GM10847 (cell line): ENCODE results near the gene SPEF2.

Experiments used
- POLR2A ChIP-seq: IDR thresholded peaks from 2 replicates; pipeline ENCODE4 v1.6.1; 2011; ENCODE audit not compliant: insufficient read length; ENCODE audit errors: extremely low read depth

The SPEF2 gene

DNA sequence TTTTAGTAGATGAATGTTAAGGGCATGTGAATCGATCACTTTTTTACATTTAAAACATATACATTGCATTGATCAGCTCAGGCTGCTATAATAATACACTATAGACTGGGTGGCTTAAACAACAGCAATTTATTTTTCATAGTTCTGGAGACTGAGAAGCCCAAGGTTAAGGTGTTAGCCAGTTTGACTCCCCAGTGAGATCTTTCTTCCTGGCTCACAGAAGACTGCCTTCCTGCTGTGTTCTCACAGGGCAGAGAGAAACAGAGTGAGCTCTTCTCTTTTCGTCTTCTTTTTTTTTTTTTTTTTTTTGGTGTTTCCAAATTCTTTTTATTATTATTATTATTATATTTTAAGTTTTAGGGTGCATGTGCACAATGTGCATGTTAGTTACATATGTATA is 56.4 kb downstream of the SPEF2 start:
- TF ChIP-seq POLR2A = no peak

GRCh38 chr5:35675392-35675791 is 57.7 kb downstream of the SPEF2 start:
- no peak for TF ChIP-seq POLR2A

- no peak for TF ChIP-seq POLR2A
These were observed 60.2 kb downstream of the SPEF2 start for GRCh38 chr5:35677878-35678277.

DNA sequence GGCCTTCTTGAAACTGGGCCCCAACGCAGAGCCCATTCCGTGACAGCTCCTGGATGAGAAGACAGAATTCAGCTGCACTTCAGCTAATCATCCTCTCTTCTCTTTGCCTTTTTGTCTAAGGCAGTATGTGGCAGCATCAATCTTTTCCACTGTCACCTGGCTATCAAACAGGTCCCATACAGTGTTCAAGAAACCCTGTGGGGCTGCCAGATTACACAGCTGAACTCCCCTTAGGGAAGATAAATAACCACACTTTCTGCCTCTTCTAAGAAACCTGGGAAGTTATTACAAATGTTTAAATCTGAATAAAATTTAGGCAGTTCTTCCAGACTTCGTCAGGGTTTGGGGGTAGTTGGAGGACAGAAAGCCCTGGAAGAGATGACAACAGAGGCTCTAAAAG is 61.0 kb downstream of the SPEF2 start:
- TF ChIP-seq POLR2A = no peak

DNA sequence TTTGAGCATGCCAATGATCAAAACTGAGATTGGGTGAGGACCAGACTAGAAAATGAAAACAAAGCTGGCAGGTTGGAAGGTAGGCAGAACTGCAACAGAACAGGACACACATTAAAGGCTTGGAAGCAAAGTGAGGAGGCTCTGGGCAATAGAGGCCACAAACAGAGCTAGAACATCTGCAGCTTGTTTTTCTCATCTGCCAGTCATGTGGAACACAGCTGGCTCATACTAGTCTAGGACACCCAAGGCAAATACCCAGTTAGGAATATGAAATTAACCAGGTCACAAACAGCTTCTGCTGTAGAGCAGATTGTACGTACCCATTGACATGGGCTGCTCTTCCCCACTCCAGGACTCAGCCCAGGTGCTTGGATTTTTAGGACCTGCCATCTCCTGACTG is 61.7 kb downstream of the SPEF2 start:
- no peak for TF ChIP-seq POLR2A

GRCh38 chr5:35681911-35682310 is 64.2 kb downstream of the SPEF2 start:
- TF ChIP-seq POLR2A = no peak

GRCh38 chr5:35683466-35683865 is 65.8 kb downstream of the SPEF2 start:
- no peak for TF ChIP-seq POLR2A

GRCh38 chr5:35685161-35685560 is 67.5 kb downstream of the SPEF2 start:
- no peak for TF ChIP-seq POLR2A

GRCh38 chr5:35687961-35688360 is 70.3 kb downstream of the SPEF2 start:
- no peak for TF ChIP-seq POLR2A

DNA sequence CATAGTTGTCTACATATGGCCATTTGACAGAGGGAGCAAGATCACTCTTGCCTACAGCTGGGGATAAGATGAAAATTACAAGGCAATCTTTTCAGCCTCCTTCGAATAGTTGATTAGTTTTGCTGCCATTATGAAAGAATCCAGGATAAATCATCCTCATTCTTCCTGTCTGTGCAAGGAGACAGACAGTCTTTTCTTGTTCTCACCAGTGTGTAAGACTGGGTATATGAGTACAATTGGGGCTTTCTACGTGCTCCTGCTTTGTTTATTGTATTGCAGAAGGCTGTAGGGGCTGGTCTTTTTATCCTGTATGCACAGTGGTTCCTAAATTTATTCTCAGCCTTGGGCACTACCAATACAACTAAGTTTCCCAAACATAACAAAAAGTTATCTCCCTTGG is 76.8 kb downstream of the SPEF2 start:
- no peak for TF ChIP-seq POLR2A

- no peak for TF ChIP-seq POLR2A
These were observed 80.6 kb downstream of the SPEF2 start for GRCh38 chr5:35698047-35698808.

- no peak for TF ChIP-seq POLR2A
These were observed 90.0 kb downstream of the SPEF2 start for GRCh38 chr5:35707659-35708058.

DNA sequence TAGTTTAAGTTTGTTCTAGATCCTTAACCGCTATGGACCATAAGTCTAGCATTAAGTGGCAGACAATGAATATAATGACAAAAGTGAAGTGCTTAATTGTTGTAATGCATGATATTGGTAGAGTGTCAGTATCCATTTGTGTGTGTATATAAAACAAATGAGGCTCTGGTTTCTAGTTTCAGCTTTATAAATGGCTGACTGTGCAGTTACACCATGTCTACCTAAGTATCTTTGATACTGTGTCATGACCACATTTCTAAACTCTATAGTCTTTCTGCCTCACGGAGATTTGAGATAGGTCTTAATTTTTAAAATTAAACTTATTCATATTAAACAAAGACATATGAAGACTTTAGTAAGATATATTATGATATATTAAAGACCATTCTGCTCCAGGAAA is 92.0 kb downstream of the SPEF2 start:
- no peak for TF ChIP-seq POLR2A

DNA sequence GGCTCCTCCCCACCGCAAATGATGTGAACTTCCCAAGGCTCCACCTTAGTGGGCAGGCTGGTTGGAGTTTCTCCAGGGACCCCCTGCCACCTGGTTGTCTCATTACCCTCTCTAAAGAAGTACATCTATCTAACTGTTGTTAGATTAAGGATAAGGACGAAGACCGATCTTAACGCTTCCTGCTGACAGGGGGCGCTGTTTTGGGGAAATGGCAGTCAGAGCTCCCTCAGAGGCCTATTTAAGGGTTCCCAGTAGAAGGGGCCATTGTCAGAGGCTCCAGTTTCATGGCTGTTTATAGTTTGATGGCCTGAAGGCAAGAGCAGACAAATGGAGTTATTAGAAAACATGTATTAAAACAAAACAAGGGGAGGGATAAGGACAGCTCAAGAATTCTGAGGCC is 100.1 kb downstream of the SPEF2 start:
- no peak for TF ChIP-seq POLR2A

- no peak for TF ChIP-seq POLR2A
These were observed 118.1 kb downstream of the SPEF2 start for GRCh38 chr5:35735718-35736117.

GRCh38 chr5:35736280-35736679 is 118.6 kb downstream of the SPEF2 start:
- no peak for TF ChIP-seq POLR2A

DNA sequence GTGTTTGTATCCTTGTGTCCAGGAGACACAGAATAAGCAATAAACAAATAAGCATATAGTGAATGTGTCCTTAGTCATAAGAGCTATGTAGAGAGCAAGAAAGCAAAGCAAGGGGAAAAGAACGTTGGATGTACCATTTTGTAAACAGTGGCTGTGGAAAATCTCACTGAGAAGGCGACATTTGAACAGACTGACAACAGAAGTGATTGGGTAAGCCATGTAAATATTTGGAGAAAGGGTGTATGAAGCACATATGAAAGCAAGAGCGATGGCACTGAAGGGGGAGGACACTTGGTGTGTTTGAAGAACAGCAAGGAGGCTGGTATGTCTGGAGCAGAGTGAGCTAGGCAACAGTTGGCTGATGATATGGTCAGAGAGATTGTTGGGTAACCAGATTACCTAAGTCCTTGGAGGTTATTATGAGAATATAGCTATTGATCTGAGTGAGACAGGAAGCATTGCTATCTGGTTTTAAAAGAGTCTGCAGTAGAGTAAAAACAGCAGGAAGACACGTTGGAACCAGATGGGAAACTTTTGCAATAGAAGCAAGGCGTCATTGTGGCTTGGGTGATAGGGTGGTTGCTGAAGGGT is 123.6 kb downstream of the SPEF2 start:
- no peak for TF ChIP-seq POLR2A

- no peak for TF ChIP-seq POLR2A
These were observed 124.3 kb downstream of the SPEF2 start for GRCh38 chr5:35741971-35742370.

DNA sequence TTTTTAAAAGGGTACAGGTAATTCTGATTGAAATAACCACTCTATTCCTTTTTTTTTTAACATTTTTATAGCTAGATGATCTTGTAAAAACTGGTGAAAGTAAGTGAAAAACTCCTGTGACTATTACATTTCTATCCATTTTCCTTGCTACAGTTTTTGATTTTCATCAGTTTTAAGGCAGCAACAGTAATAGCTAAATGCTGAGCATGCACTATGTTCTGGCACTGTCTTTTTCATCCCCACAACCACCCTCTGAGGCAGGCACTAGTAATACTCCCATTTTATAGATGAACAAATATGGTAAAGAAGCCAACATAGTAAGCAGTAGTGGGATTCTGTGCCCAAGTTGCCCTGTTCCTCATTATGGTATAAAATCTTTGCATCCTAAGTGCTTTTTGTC is 126.0 kb downstream of the SPEF2 start:
- no peak for TF ChIP-seq POLR2A
